Activated gamma-delta T cell (primary cell): ENCODE data around the gene ACYP2.
"Not testable (repeated sequence)": the region's sequence is repeated elsewhere in the genome, so short reads cannot be mapped to it uniquely, and the experiment has no call there.

Experiments used
- DNase-seq: peaks from one replicate; lab custom pipeline; 2025; lab: John Stamatoyannopoulos, UW

ACYP2 gene

GRCh38 chr2:54267577-54267976 lies 152.2 kb downstream of the ACYP2 start:
- no peak for DNase-seq

GRCh38 chr2:54271189-54271588 lies 155.8 kb downstream of the ACYP2 start:
- DNase-seq: no peak

GRCh38 chr2:54271843-54272627 lies 156.6 kb downstream of the ACYP2 start:
- no peak for DNase-seq

- DNase-seq: no peak
Measured at GRCh38 chr2:54274781-54275242, 159.4 kb downstream of the ACYP2 start.

GRCh38 chr2:54275541-54275940 lies 160.1 kb downstream of the ACYP2 start:
- DNase-seq: no peak

- DNase-seq: no peak
Measured at GRCh38 chr2:54279385-54279784, 164.0 kb downstream of the ACYP2 start.

- DNase-seq: no peak
Measured at GRCh38 chr2:54284826-54285225, 169.4 kb downstream of the ACYP2 start.

GRCh38 chr2:54285451-54285850 lies 170.0 kb downstream of the ACYP2 start:
- no peak for DNase-seq

GRCh38 chr2:54287532-54287931 lies 172.1 kb downstream of the ACYP2 start:
- DNase-seq: no peak

- no peak for DNase-seq
Measured at GRCh38 chr2:54289917-54290316, 174.5 kb downstream of the ACYP2 start.

GRCh38 chr2:54290356-54291025 lies 175.1 kb downstream of the ACYP2 start:
- no peak for DNase-seq

GRCh38 chr2:54294665-54295064 lies 179.2 kb downstream of the ACYP2 start:
- not testable (repeated sequence) for DNase-seq

GRCh38 chr2:54295911-54296310 lies 180.5 kb downstream of the ACYP2 start:
- DNase-seq: no peak

- DNase-seq: no peak
Measured at GRCh38 chr2:54298514-54298913, 183.1 kb downstream of the ACYP2 start.

- DNase-seq: no peak
Measured at GRCh38 chr2:54303631-54304030, 188.2 kb downstream of the ACYP2 start.

- DNase-seq: no peak
Measured at GRCh38 chr2:54306556-54306955, 191.1 kb downstream of the ACYP2 start.

GRCh38 chr2:54308186-54308585 lies 192.8 kb downstream of the ACYP2 start:
- no peak for DNase-seq

- no peak for DNase-seq
Measured at GRCh38 chr2:54308782-54309181, 193.4 kb downstream of the ACYP2 start.

GRCh38 chr2:54310311-54310710 lies 194.9 kb downstream of the ACYP2 start:
- DNase-seq: no peak

GRCh38 chr2:54310961-54311360 lies 195.5 kb downstream of the ACYP2 start:
- no peak for DNase-seq

GRCh38 chr2:54313147-54313546 lies 197.7 kb downstream of the ACYP2 start:
- DNase-seq: no peak

- no peak for DNase-seq
Measured at GRCh38 chr2:54317973-54318372, 202.6 kb downstream of the ACYP2 start.

GRCh38 chr2:54318821-54319220 lies 203.4 kb downstream of the ACYP2 start:
- DNase-seq: no peak
